Measurements from ENCODE around the gene CDYL2.

DNA sequence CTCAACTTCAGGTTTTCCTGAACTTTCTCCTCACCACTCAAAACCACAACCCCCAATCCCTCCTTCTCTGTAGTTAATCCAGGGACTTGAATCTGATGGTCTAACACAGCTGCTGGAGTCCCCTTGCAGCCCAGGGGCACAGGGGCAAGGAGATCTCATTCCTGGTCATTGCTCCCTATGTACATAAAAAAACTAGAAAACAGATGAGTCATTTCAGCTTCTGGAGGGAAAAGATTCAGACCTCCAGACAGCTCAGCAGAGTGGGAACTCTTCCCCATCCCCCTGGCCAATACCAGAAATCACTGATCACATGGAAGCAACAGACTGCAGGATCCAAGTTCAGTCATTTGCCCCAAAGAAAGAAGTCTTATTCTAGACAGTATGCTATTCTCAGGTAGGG, 201.5 kb downstream of the CDYL2 start:
- TF ChIP-seq, protein P1, sequence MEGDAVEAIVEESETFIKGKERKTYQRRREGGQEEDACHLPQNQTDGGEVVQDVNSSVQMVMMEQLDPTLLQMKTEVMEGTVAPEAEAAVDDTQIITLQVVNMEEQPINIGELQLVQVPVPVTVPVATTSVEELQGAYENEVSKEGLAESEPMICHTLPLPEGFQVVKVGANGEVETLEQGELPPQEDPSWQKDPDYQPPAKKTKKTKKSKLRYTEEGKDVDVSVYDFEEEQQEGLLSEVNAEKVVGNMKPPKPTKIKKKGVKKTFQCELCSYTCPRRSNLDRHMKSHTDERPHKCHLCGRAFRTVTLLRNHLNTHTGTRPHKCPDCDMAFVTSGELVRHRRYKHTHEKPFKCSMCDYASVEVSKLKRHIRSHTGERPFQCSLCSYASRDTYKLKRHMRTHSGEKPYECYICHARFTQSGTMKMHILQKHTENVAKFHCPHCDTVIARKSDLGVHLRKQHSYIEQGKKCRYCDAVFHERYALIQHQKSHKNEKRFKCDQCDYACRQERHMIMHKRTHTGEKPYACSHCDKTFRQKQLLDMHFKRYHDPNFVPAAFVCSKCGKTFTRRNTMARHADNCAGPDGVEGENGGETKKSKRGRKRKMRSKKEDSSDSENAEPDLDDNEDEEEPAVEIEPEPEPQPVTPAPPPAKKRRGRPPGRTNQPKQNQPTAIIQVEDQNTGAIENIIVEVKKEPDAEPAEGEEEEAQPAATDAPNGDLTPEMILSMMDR (IDR thresholded peaks at IDR 0.05) = no peak
- TF ChIP-seq POLR2A (IDR thresholded peaks at IDR 0.05) = no peak
